Activated CD4-positive, alpha-beta T cell treated with anti-CD3 and anti-CD28 coated beads, Interleukin-2, amount 50 U/mL, for 1 hour (primary cell): ENCODE measurements around the gene ZNF414.
"Not testable (repeated sequence)": the region's sequence is repeated elsewhere in the genome, so short reads cannot be mapped to it uniquely, and the experiment has no call there.

Source experiments
- DNase-seq: peaks from one replicate; pipeline ENCODE4 v3.0.0-alpha.2; 2020

ZNF414 gene

GRCh38 chr19:8513687-8514504, at the start of gene ZNF414:
ZNF414 (minus strand) TSS chr19:8514167; CDS start chr19:8514046, 121 bp downstream.
- DNase-seq: peak; percentile 98

DNA sequence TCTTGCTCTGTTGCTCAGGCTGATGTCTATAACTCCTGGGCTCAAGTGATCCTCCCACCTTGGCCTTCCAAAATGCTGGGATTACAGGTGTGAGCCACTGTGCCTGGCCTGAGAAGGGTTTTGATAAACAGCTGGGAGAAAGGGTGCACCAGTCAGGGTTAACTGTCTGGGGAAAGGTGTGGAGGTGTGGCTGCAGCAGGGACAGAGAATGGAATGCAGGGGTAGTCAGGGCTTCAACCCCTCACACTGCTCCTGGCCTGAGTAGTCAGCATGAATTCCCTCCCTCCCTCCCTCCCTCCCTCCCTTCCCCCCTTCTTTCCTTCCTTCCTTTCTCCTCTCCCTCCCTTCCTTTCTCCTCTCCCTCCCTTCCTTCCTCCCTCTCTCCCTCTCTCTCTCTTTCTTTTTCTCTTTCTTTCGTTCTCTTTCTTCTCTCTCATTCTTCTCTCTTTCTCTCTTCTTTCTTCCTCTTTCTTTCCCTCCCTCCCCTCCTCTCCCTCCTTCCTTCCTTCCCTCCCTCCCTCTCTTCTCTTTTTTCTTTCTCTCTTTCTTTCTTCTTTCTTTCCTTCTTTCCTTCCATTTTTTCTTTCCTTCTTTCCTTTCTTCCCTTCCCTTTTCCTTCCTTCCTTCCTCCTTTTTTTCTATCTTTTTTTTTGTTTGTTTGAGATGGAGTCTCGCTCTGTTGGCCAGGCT, 47.3 kb upstream of the ZNF414 start:
- DNase-seq: no peak

DNA sequence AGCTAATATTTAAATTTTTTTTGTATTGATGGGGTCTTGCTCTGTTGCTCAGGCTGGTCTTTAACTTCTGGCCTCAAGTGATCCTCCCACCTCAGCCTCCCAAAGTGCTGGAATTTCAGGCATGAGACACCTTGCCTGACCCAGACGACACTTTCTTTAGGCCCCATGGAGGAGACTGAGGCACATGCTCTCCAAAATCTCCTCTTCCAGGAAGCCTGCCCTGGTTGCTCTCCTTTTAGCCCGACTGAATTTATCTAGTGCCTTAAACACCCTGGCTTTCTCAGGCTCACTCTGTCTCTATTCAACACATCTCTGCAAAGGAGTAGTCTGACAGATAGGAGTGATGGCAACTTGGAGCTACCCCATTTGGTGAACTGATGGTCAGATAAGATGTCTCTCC, 44.4 kb upstream of the ZNF414 start:
- DNase-seq: no peak

DNA sequence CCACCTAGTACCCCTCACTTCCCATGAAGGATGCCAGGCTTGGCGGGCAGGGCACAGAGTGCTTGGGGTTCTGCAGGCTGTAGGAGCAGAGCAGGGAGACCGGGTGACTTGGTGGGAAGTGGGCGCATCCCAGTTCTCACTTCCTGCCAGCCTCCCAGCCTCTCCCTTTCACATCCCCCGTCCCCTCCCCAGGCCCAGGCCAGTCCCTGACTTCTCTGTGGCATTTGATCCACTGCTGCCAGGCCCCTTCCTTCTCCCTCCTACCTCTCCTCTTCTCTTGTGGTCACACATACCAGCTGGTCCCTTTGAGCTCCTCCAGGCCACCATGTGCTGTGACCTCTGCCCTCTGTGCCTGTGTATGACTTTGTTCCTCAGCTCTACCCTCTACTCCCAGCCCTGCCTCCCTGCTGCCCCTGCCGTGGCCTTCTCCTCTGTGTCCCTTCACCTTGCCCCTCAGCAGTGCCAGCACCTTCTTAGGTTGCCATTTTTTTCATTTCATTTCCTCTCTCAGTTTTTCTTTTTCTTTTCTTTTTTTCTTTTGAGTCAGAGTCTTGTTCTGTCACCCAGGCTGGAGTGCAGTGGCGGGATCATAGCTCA, 43.8 kb upstream of the ZNF414 start:
- DNase-seq: no peak

DNA sequence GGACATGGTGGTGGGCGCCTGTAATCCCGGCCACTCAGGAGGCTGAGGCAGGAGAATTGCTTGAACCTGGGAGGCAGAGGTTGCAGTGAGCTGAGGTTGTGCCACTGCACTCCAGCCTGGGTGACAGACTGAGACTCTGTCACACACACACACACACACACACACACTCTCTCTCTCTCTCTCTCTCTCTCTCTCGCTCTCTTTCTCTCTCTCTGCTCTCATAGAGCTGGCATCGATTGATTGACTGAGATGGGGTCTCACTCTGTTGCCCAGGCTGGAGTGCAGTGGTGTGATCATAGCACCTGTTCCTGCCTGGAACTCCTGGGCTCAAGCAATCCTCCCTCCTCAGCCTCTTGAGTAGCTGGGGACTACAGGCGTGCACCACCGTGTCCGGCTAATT, 39.8 kb upstream of the ZNF414 start:
- DNase-seq: not testable (repeated sequence)

DNA sequence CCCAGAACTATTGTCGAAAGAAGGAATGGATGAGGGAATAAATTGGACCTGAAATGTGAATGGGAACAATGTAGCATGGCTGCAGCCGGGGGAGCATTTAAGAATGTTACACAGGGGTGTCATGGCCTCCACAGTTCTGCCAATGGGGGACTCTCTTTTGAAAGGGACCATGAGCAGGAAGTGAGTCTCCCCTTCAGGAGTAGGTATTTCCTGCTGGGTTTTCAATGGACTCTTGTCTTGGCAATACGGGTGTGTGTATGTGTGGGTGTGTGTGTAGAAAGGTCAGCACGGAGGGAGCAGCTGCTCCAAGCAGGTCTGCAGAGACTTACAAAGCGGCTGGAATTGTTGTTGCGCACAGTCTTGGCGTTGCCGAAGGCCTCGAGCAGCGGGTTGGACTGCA, 38.8 kb upstream of the ZNF414 start:
- DNase-seq: no peak

DNA sequence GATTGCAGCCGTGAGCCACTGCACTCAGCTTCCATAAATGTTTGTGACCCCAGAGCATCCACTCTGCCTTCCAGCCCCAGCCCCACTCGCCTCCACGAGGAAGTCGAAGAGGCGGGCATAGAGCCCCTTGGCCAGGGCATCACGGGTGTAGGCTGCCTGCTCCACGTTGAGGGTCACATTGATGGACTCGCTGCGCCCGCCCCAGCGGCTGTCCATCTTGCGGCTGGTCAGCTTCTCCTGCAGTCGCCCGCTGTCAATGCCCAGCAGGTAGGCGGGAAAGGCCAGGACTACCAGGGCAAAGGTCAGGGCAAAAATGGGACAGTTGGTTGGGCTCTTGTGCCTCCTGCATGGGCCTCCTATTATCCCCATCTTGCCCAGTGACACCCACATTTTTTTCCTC, 36.1 kb upstream of the ZNF414 start:
- DNase-seq: no peak

- DNase-seq: no peak
Observed at GRCh38 chr19:8545743-8546142, 31.8 kb upstream of the ZNF414 start.

DNA sequence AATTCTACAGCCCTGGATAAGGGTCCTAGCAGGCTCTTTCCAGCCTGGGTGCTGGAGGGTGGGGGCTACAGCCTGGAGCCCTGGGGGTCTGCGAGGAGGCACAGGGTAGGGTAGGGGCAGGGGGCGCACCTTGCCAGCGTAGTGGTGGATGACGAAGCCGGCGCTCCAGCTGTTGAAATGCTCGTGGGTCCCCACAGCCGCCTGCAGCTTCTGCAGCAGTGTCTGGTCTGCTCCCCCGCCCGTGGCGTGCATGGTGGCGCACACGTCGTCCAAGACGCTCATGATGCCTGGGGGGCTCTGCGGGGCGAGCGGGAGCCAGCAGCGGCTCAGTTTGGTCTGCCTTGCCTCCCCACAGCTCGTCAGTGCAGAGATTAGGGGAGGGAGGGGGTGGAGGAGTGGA, 30.2 kb upstream of the ZNF414 start:
- no peak for DNase-seq

- no peak for DNase-seq
Observed at GRCh38 chr19:8539621-8540149, 25.7 kb upstream of the ZNF414 start.

DNA sequence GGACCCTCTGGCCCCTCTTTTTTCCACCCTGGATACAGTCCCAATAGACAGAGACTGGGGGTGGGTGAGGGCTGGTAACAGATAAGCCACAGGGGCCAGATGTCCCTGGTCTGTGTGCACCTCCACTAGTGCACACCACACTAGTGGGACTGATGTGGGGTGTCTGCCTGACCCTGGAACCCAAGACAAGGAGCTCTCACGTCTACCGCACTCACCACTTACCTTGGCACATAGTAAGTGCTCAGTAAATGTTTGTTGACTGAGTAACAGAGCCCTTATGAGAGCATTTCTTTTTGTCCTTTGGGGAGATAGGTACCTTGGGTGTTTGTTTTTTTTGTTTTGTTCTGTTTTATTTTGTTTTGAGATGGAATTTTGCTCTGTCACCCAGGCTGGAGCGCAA, 23.1 kb upstream of the ZNF414 start:
- no peak for DNase-seq

GRCh38 chr19:8536282-8536681, 22.3 kb upstream of the ZNF414 start:
- DNase-seq: no peak

- no peak for DNase-seq
Observed at GRCh38 chr19:8532225-8532624, 18.3 kb upstream of the ZNF414 start.

DNA sequence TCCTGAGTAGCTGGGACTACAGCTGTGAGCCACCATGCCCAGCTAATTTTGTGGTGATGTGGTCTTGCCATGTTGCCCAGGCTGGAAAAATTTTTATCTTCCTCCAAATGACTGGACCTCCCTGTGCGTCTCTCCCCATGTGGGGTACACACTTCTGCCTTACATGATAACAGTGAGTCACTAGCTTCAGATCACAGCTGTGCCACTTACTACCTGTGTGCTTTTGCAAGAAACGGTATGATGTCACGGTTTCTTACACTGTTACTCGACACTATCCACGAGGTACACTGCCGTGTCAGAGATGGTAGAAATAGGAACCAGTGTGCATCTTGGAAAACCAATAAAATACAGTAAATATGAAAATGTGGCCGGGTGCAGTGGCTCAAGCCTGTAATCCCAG, 17.5 kb upstream of the ZNF414 start:
- DNase-seq: no peak

DNA sequence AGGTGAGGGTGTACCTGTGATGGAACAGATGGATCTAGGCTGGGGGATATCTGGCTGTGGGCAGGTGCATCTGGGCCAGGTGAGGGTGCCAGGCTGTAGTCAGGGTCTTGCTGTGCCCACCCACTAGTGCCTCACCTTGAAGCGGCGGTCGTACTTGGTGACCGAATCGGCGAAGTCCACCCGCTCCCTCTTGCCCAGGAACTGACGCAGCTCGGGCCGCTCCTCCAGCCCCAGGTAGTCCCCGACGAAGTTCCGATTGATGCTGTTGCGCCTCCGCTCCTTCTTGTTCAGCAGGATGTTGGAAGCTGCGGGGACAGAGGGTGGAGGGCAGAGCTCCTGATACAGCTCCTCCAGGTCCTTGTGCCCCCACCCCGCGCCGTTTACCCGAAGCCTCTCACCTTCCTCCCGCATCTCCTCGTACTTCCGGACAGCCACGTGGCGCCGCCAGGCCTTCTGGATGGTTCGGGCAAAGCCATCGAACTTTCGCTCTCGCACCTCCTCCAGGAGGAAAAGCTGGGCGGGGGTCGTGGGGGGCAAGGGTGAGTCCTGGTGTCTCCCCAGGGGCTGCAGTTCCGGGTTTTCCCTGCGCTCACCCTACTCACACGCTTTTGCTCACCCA, 16.2 kb upstream of the ZNF414 start:
- no peak for DNase-seq

DNA sequence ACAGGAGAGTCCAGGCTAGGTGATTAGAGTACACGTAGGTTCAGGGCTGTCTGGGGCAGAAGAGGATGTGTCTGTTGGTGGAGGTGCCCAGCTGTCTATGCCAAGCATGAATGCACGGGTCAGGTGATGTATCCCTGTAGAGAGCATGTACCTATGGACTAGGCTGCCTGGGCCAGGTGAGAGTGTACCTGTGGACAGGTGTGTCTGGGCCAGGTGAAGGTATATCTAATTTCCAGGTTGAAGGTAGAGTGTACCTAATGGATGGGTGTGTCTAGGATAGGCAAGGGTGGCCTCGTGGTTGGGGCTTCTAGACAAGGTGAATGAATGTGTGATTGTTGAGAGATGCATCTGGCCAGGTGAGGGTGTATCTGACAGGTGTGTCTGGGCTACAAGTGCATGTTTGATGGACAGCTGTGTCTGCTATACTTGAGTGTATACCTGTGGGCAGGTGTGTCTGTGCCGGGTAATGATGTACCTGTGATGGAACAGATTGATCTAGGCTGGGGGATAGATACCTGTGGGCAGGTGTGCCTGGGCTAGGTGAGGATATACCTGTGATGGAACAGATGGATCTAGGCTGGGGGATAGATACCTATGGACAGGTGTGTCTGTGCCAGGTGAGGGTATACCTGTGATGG, 15.5 kb upstream of the ZNF414 start:
- DNase-seq: no peak

DNA sequence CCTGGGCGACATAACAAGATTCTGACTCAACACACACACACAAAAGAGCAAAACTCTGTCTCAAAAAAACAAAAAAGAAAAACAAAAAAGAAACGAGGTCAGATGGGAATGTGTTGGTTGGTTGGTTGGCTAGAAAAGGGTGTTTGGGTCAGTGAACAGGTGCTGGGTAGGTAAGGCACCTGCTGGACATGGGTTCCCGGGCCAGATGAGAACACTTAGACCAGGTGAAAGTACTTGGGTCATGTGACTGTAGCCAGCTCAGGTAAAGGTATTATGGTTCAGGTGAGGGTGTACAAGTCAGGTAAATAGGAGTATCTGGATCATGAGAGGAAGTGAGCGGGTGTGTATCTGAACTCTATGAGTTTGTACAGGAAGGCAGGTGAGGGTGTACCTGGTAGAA, 14.5 kb upstream of the ZNF414 start:
- DNase-seq: no peak

- no peak for DNase-seq
Observed at GRCh38 chr19:8526345-8527091, 12.6 kb upstream of the ZNF414 start.

DNA sequence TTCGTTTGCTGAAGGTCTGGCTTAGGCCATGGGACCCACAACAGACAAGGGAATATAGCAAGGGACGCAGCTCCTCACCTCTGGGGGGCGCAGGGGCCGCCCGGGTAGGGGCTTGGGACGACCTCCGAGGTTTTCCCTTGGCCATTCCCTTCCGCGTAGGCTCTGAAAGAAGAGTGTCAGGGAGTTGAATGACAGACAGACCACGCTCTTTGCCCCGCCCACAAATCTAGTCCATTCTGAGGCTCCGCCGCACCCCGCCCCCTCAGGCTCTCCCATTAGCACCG, 11.4 kb upstream of the ZNF414 start:
- no peak for DNase-seq

DNA sequence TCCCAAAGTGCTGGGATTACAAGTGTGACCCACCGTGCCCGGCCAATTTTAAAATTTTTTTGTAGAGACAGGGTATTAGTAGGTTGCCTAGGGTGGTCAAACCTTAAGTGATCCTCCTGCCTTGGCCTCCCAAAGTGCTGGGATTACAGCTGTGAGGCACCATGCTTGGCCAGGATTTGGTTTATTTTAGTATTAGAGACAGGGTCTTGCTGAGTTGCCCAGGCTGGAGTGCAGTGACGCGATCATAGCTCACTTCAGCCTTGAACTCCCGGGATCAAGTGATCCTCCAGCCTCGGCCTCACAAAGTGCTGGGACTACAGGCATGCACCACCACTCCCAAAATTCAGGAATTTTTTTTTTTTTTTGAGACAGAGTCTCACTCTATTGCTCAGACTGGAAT, 5.4 kb upstream of the ZNF414 start:
- no peak for DNase-seq

DNA sequence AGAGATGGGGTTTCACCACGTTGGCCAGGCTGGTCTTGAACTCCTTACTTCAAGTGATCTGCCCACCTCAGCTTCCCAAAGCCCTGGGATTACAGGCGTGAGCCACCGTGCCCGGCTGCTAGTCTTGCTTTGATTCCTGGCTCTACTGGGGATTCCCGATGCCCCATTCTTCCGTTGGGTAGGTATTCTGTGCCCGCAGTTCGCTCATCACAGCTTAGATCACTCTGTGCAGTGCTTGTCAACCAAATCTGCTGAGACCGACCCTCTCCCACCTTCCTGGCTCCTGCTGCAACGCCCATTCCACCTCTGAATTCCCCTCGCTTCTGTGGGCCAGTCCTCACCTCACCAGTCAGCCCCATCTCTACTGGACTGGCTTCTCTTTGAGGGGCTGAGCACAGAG, 4.6 kb upstream of the ZNF414 start:
- DNase-seq: no peak
